ENCODE measurements around the gene CD209.

Gene CD209

DNA sequence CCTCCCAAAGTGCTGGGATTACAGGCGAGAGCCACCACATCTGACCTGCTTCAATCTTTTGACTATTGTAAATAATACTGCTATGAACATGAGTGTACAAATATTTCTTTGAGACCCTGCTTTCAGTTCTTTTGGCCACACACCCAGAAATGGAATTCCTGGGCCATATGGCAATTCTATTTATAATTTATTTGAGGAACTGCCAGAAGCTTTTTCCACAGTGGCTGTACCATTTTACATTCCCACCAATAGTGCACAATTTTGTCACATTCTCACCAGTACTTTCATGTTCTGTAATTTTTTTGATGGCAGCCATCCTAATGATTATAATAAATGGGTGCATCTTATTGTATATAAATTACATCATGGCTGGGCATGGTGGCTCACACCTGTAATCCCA is 31.7 kb downstream of the CD209 start:
- no peaks in the 10 kb centered on the region for H3K4me1 ChIP-seq (ENCODE audit: control insufficient read depth, insufficient read depth, low read length, poor library complexity, severe bottlenecking)
- no peak overlapping the region for H3K27ac ChIP-seq (ENCODE audit: insufficient read depth, low read length, poor library complexity, severe bottlenecking)
- no peaks in the 10 kb centered on the region for H3K27me3 ChIP-seq (replicated peaks; ENCODE audit: control insufficient read depth, insufficient read depth, low read length, poor library complexity, severe bottlenecking)
- DNase-seq = no peak
- no peak overlapping the region for H3K4me3 ChIP-seq (ENCODE audit: insufficient read depth, low read depth, low read length, poor library complexity, severe bottlenecking)
- no peaks in the 10 kb centered on the region for H3K9me3 ChIP-seq (ENCODE audit: control insufficient read depth, low read length)
- H3K36me3 ChIP-seq (ENCODE audit: control insufficient read depth, insufficient read depth, low read length) = no peaks in the 10 kb centered on the region

GRCh38 chr19:7710616-7711015 is 36.7 kb downstream of the CD209 start:
- H3K27ac ChIP-seq (ENCODE audit: insufficient read depth, low read length, poor library complexity, severe bottlenecking) = no peak overlapping the region
- no peaks in the 10 kb centered on the region for H3K9me3 ChIP-seq (ENCODE audit: control insufficient read depth, low read length)
- no peaks in the 10 kb centered on the region for H3K27me3 ChIP-seq (replicated peaks; ENCODE audit: control insufficient read depth, insufficient read depth, low read length, poor library complexity, severe bottlenecking)
- H3K4me3 ChIP-seq (ENCODE audit: insufficient read depth, low read depth, low read length, poor library complexity, severe bottlenecking) = no peak overlapping the region
- no peak for DNase-seq
- no peaks in the 10 kb centered on the region for H3K36me3 ChIP-seq (ENCODE audit: control insufficient read depth, insufficient read depth, low read length)
- H3K4me1 ChIP-seq (ENCODE audit: control insufficient read depth, insufficient read depth, low read length, poor library complexity, severe bottlenecking) = peaks cover 18% of the 10 kb centered on the region

DNA sequence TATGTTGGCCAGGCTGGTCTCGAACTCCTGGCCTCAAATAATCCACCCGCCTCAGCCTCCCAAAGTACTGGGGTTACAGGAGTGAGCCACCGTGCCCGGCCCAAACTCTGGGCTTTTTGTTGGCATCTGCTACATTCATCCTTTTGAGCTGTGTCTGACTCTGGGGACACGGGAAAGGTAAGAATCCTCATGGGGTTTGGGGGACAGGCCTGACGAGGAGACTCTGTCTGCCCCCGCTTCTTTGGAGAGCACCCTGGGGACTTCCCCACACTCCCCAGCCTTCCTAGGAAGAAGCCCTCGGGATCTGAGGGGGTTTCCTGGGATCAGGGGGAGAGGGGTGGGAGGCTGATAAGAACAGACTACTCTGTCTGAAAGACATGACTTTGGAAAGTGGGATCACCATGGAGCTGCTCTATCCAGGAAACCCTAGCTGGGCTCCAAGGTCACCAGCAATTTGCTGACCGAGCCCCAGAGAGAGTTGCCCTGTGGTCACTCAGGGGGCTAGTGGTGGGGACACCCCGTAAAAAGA is 37.3 kb downstream of the CD209 start:
- DNase-seq = no peak
- Histone ChIP-seq H3K27ac (ENCODE audit: insufficient read depth, low read length, poor library complexity, severe bottlenecking) (no peak overlapping the region), H3K27me3 (replicated peaks; ENCODE audit: control insufficient read depth, insufficient read depth, low read length, poor library complexity, severe bottlenecking) (no peaks in the 10 kb centered on the region), H3K36me3 (ENCODE audit: control insufficient read depth, insufficient read depth, low read length) (no peaks in the 10 kb centered on the region), H3K4me3 (ENCODE audit: insufficient read depth, low read depth, low read length, poor library complexity, severe bottlenecking) (no peak overlapping the region), H3K9me3 (ENCODE audit: control insufficient read depth, low read length) (no peaks in the 10 kb centered on the region), H3K4me1 (ENCODE audit: control insufficient read depth, insufficient read depth, low read length, poor library complexity, severe bottlenecking) (peaks cover 19% of the 10 kb centered on the region)

- H3K27ac ChIP-seq (ENCODE audit: insufficient read depth, low read length, poor library complexity, severe bottlenecking) = peak overlapping the region; percentile 76
Measured at GRCh38 chr19:7706955-7707456, 40.3 kb downstream of the CD209 start.

GRCh38 chr19:7706188-7706954 is 41.0 kb downstream of the CD209 start:
- H3K27me3 ChIP-seq (replicated peaks; ENCODE audit: control insufficient read depth, insufficient read depth, low read length, poor library complexity, severe bottlenecking) = no peaks in the 10 kb centered on the region
- peak overlapping the region; percentile 38 for H3K4me3 ChIP-seq (ENCODE audit: insufficient read depth, low read depth, low read length, poor library complexity, severe bottlenecking)
- peaks cover 20% of the 10 kb centered on the region for H3K4me1 ChIP-seq (ENCODE audit: control insufficient read depth, insufficient read depth, low read length, poor library complexity, severe bottlenecking)
- no peak for DNase-seq
- peak overlapping the region; percentile 76 for H3K27ac ChIP-seq (ENCODE audit: insufficient read depth, low read length, poor library complexity, severe bottlenecking)
- H3K36me3 ChIP-seq (ENCODE audit: control insufficient read depth, insufficient read depth, low read length) = no peaks in the 10 kb centered on the region
- no peaks in the 10 kb centered on the region for H3K9me3 ChIP-seq (ENCODE audit: control insufficient read depth, low read length)

More at GRCh38 chr19:7706955-7707456, 40.3 kb downstream of the CD209 start:
- Histone ChIP-seq H3K9me3 (ENCODE audit: control insufficient read depth, low read length) (no peaks in the 10 kb centered on the region), H3K27me3 (replicated peaks; ENCODE audit: control insufficient read depth, insufficient read depth, low read length, poor library complexity, severe bottlenecking) (no peaks in the 10 kb centered on the region), H3K36me3 (ENCODE audit: control insufficient read depth, insufficient read depth, low read length) (no peaks in the 10 kb centered on the region), H3K4me1 (ENCODE audit: control insufficient read depth, insufficient read depth, low read length, poor library complexity, severe bottlenecking) (peaks cover 20% of the 10 kb centered on the region), H3K4me3 (ENCODE audit: insufficient read depth, low read depth, low read length, poor library complexity, severe bottlenecking) (no peak overlapping the region)
- no peak for DNase-seq

GRCh38 chr19:7705387-7706187 is 41.7 kb downstream of the CD209 start:
- H3K4me1 ChIP-seq (ENCODE audit: control insufficient read depth, insufficient read depth, low read length, poor library complexity, severe bottlenecking) = peaks cover 20% of the 10 kb centered on the region
- peak; percentile 53 to 62 (median 57) for DNase-seq
- H3K36me3 ChIP-seq (ENCODE audit: control insufficient read depth, insufficient read depth, low read length) = no peaks in the 10 kb centered on the region
- peak overlapping the region; percentile 38 for H3K4me3 ChIP-seq (ENCODE audit: insufficient read depth, low read depth, low read length, poor library complexity, severe bottlenecking)
- H3K27me3 ChIP-seq (replicated peaks; ENCODE audit: control insufficient read depth, insufficient read depth, low read length, poor library complexity, severe bottlenecking) = no peaks in the 10 kb centered on the region
- H3K9me3 ChIP-seq (ENCODE audit: control insufficient read depth, low read length) = no peaks in the 10 kb centered on the region
- peak overlapping the region; percentile 76 for H3K27ac ChIP-seq (ENCODE audit: insufficient read depth, low read length, poor library complexity, severe bottlenecking)

GRCh38 chr19:7704280-7705060 is 42.9 kb downstream of the CD209 start:
- H3K9me3 ChIP-seq (ENCODE audit: control insufficient read depth, low read length) = no peaks in the 10 kb centered on the region
- no peaks in the 10 kb centered on the region for H3K27me3 ChIP-seq (replicated peaks; ENCODE audit: control insufficient read depth, insufficient read depth, low read length, poor library complexity, severe bottlenecking)
- peaks cover 20% of the 10 kb centered on the region for H3K4me1 ChIP-seq (ENCODE audit: control insufficient read depth, insufficient read depth, low read length, poor library complexity, severe bottlenecking)
- no peak overlapping the region for H3K27ac ChIP-seq (ENCODE audit: insufficient read depth, low read length, poor library complexity, severe bottlenecking)
- no peaks in the 10 kb centered on the region for H3K36me3 ChIP-seq (ENCODE audit: control insufficient read depth, insufficient read depth, low read length)
- H3K4me3 ChIP-seq (ENCODE audit: insufficient read depth, low read depth, low read length, poor library complexity, severe bottlenecking) = no peak overlapping the region
- no peak for DNase-seq

DNA sequence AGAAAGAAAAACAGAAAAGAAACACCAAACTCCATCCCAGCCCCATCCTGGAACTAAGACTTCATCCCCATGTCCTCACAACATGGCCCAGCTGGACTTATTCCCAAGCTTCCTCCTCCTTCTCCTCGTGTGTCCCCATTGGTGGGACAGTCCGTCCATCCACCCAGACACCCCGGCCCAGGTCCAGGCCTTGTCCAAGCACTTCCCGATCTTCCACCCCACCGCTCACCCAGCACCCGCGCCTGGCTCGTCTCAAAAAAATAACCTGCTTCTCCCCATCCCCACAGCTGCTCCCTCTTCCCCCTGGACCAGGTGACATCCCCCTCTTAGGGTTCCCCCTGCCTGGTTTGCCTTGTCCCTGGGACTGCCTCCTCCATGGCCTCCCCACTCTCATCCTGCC is 44.0 kb downstream of the CD209 start:
- peaks cover 20% of the 10 kb centered on the region for H3K4me1 ChIP-seq (ENCODE audit: control insufficient read depth, insufficient read depth, low read length, poor library complexity, severe bottlenecking)
- no peaks in the 10 kb centered on the region for H3K27me3 ChIP-seq (replicated peaks; ENCODE audit: control insufficient read depth, insufficient read depth, low read length, poor library complexity, severe bottlenecking)
- no peak overlapping the region for H3K4me3 ChIP-seq (ENCODE audit: insufficient read depth, low read depth, low read length, poor library complexity, severe bottlenecking)
- H3K36me3 ChIP-seq (ENCODE audit: control insufficient read depth, insufficient read depth, low read length) = no peaks in the 10 kb centered on the region
- H3K27ac ChIP-seq (ENCODE audit: insufficient read depth, low read length, poor library complexity, severe bottlenecking) = no peak overlapping the region
- no peaks in the 10 kb centered on the region for H3K9me3 ChIP-seq (ENCODE audit: control insufficient read depth, low read length)
- DNase-seq = no peak

DNA sequence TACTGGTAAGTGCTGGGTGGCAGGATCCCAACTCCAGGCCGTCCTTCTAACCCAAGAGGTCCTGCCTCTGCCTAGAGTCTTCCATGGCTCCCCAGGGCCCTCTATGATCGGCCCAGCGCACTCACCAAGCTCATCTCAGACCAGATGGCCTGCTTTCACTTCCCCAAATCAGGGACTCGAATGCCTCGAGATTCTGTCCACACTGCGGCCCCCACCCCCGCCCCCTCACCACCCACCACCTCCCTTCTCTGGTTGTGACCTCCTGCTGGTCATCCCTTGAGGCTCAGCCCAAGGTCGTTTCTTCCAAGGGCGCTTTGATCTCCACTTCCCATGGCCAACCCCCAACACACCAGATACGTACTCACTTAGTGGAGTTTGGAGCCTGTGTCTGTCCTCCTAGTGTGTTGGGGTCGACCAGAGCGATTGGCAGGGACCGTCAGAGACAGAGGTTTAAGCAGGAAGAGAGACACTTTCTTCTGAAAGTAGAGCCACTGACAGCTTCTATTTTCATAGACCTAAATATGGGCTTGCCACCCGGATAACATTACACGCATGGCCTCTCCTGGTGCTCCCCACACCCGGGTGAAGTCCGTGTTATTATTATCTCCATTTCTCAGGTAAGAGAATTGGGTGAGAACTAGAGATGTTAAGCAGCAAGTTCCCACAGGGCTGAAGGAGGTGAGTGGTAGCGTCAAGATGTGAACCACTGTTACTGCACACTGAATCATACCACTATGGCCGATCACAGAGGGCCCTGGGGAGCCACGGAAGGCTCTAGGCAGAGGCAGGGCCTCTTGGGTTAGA is 45.5 kb downstream of the CD209 start, which contains the start of gene FCER2:
Gene FCER2, minus strand, starts transcription at position 478 of the 804 bp plus-strand sequence. CDS start 2,371 bp downstream, outside the sequence.
- H3K27ac ChIP-seq (ENCODE audit: insufficient read depth, low read length, poor library complexity, severe bottlenecking) = no peak within 1 kb of the TSS
- no peak within 1 kb of the TSS for H3K4me3 ChIP-seq (ENCODE audit: insufficient read depth, low read depth, low read length, poor library complexity, severe bottlenecking)

More for the DNA sequence above, 45.5 kb downstream of the CD209 start, which contains the start of gene FCER2:
- Histone ChIP-seq H3K4me1 (ENCODE audit: control insufficient read depth, insufficient read depth, low read length, poor library complexity, severe bottlenecking) (peaks cover 14% of the 10 kb centered on the region), H3K9me3 (ENCODE audit: control insufficient read depth, low read length) (no peaks in the 10 kb centered on the region), H3K36me3 (ENCODE audit: control insufficient read depth, insufficient read depth, low read length) (no peaks in the 10 kb centered on the region), H3K27me3 (replicated peaks; ENCODE audit: control insufficient read depth, insufficient read depth, low read length, poor library complexity, severe bottlenecking) (no peaks in the 10 kb centered on the region)
- DNase-seq = no peak
